ENCODE data around the gene SETD2.
"Not testable (repeated sequence)": the region's sequence is repeated elsewhere in the genome, so short reads cannot be mapped to it uniquely, and the experiment has no call there.

The SETD2 gene

DNA sequence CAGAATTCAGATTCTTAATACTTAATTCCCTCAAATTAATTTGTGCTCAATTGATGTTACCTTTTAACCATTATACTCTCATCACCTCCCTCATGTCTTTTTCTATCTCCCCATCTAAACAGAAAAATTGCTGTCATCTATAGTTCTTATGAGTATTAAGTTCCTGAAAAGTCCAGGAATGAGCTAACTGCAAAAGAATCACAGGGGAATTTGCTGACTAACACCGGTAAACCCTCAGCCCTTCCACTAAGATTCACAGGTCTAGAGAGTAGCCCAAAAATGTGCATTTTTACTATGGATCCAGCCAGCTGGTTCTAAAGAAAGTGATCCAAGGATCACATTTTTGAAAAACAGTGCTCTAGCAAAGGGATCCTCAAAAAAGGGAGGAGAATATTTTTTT is 67.0 kb downstream of the SETD2 start:
- Histone ChIP-seq H3K4me1 (no peaks in the 10 kb centered on the region), H4K20me1 (peaks cover 0 to 55% (median 6%) of the 10 kb centered on the region in 11 experiments; a peak in 10 of 22 replicates), H3K9me3 (replicated peaks in 1 of 11) (no peaks in the 10 kb centered on the region), H3K27me3 (no peaks in the 10 kb centered on the region), H3K27ac (no peak overlapping the region), H3K4me3 (no peak overlapping the region), H3K36me3 (peaks cover 81 to 100% (median 96%) of the 10 kb centered on the region in 11 experiments), H3K4me2 (no peak overlapping the region), H3K9ac (no peak overlapping the region)
- no peak for TF ChIP-seq Cebpa-rat (IDR thresholded peaks at IDR 0.05)

DNA sequence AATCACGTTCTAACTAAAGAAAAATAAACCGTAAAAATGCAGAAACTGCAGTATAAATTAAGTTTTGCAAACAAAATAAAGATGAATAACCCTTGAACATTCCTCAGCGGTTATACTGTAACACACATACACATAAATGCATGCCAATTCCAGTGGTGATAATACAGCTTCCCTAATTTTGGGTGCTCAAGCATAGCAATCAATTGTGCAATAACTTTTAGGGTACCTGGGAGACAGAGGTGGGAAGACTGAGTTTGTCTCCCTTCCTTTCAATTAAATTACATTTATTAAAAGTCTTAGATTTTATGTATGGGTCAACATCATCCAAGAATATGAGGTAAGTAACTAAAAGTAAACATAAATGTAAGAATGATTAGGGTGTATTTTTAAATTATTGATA is 71.8 kb downstream of the SETD2 start:
- Histone ChIP-seq H3K27me3 (no peaks in the 10 kb centered on the region), H3K36me3 (peaks cover 85 to 100% (median 96%) of the 10 kb centered on the region in 11 experiments), H3K4me2 (no peak overlapping the region), H3K4me1 (no peaks in the 10 kb centered on the region), H4K20me1 (peaks cover 0 to 84% (median 21%) of the 10 kb centered on the region in 11 experiments; a peak in 13 of 22 replicates), H3K4me3 (no peak overlapping the region), H3K9me3 (replicated peaks in 1 of 11) (no peaks in the 10 kb centered on the region), H3K27ac (no peak overlapping the region), H3K9ac (no peak overlapping the region)
- TF ChIP-seq Cebpa-rat (IDR thresholded peaks at IDR 0.05), result no peak; a peak in 1 of 22 replicates

DNA sequence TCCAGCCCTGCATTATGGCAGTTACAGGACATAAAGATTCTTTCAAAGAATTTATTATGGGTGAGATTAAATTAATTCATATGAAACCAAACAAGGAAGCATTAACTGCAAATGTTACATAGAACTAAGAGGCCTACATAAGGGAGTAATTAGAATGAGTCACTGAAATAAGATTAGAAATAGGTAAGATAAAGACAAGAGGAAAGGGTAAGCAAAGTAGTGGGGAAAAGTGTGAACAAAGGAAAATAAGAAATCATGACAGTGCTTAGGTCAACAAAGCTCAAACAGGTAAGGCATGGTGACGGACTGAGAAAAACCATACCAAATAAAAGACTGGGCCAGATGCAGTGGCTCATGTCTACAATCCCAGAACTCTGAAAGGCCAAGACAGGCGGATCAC is 74.3 kb downstream of the SETD2 start:
- Histone ChIP-seq H3K9ac (no peak overlapping the region), H3K4me2 (no peak overlapping the region), H3K36me3 (peaks cover 84 to 100% (median 96%) of the 10 kb centered on the region in 11 experiments), H3K9me3 (replicated peaks in 1 of 11) (peaks cover 0 to 4% (median 0%) of the 10 kb centered on the region in 11 experiments; a peak in 1 of 22 replicates), H4K20me1 (peaks cover 0 to 70% (median 18%) of the 10 kb centered on the region in 11 experiments; a peak in 13 of 22 replicates), H3K27me3 (no peaks in the 10 kb centered on the region), H3K27ac (no peak overlapping the region), H3K4me1 (peaks cover 0 to under 1% (median 0%) of the 10 kb centered on the region in 10 experiments; a peak in 1 of 20 replicates), H3K4me3 (no peak overlapping the region)
- TF ChIP-seq Cebpa-rat (IDR thresholded peaks at IDR 0.05), result no peak

DNA sequence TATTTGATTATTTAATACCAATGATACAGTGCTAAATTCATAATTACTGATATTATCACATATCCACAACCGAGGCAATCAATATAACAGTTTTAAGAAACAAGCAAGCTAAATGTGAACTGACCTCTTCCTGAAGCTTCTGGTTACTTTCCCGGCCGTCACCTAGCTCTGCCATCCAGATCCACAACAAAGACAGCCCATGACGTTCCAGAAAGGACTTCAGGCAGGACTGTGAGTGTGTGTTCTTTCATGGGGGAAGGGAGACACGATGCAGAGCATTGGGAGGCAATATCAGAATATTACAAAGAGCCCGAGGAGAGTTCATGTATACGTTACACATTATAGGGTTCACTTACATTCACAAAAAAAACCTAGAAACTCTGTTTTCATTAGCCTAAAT is 77.8 kb downstream of the SETD2 start:
- H4K20me1 ChIP-seq, result peaks cover 3 to 70% (median 19%) of the 10 kb centered on the region in 11 experiments; a peak in 14 of 22 replicates
- no peaks in the 10 kb centered on the region for H3K27me3 ChIP-seq
- peaks cover 0 to 29% (median 13%) of the 10 kb centered on the region in 10 experiments; a peak in 12 of 20 replicates for H3K4me1 ChIP-seq
- peaks cover 91 to 100% (median 99%) of the 10 kb centered on the region in 11 experiments for H3K36me3 ChIP-seq
- H3K9me3 ChIP-seq (replicated peaks in 1 of 11), result peaks cover 0 to 4% (median 0%) of the 10 kb centered on the region in 11 experiments; a peak in 1 of 22 replicates
- no peak overlapping the region for H3K4me2 ChIP-seq
- no peak overlapping the region for H3K9ac ChIP-seq
- no peak for TF ChIP-seq Cebpa-rat (IDR thresholded peaks at IDR 0.05)
- no peak overlapping the region for H3K4me3 ChIP-seq
- H3K27ac ChIP-seq, result no peak overlapping the region

DNA sequence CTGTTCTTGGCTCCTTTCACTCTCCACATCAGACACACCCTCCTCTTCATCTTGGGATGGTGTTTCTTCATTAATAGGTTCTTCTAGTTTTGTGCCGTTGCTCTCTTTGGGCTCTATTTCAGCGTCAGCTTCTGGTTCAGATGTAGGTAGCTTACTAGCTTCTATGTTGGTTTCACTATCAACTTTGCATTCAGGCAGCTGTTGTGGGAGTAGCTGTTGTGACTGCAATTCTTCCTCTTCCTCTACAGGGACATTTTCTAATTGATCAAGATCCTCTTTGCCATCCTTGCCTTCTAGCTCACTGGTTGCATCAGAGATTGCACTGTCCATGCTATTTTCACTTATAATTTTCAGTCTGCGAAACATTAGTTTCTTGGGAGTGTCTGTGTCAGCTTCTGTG is 80.1 kb downstream of the SETD2 start:
- Histone ChIP-seq H3K4me1 (peaks cover 0 to 29% (median 13%) of the 10 kb centered on the region in 10 experiments; a peak in 12 of 20 replicates), H3K4me3 (no peak overlapping the region), H3K27ac (peak overlapping the region in 4 of 11 experiments; percentile 3 to 45 (median 34); a peak in 7 of 22 replicates), H3K36me3 (peaks cover 93 to 100% (median 99%) of the 10 kb centered on the region in 11 experiments), H3K4me2 (peak overlapping the region in 6 of 11 experiments; percentile 7 to 38 (median 12); a peak in 8 of 22 replicates), H3K27me3 (no peaks in the 10 kb centered on the region), H3K9ac (no peak overlapping the region; a peak in 1 of 22 replicates), H3K9me3 (replicated peaks in 1 of 11) (peaks cover 0 to 4% (median 0%) of the 10 kb centered on the region in 11 experiments; a peak in 1 of 22 replicates), H4K20me1 (peaks cover 0 to 61% (median 18%) of the 10 kb centered on the region in 11 experiments; a peak in 13 of 22 replicates)
- peak in 4 of 11 experiments; percentile 6 to 42 (median 41); a peak in 1 of 22 replicates for TF ChIP-seq Cebpa-rat (IDR thresholded peaks at IDR 0.05)

DNA sequence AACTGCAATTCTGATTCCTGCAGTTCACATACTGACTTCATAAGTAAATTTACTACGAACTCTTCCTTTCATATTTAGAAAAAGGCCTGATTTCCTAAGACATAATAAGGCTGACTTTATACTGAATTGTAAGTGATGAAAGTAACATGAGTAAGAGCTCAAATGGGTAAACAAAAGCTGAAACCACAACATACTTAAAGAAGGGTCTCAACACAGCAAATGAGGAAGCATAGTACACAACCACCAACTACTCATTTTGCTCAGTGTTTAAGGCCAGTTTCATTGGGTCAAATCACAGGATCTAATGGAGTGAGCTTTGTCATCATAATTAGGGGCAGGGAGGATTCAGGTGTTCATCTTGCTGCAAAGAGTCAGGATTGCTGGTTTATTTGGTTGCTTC is 81.4 kb downstream of the SETD2 start:
- Histone ChIP-seq H3K36me3 (peaks cover 87 to 100% (median 98%) of the 10 kb centered on the region in 11 experiments), H4K20me1 (peaks cover 0 to 63% (median 16%) of the 10 kb centered on the region in 11 experiments; a peak in 13 of 22 replicates)

DNA sequence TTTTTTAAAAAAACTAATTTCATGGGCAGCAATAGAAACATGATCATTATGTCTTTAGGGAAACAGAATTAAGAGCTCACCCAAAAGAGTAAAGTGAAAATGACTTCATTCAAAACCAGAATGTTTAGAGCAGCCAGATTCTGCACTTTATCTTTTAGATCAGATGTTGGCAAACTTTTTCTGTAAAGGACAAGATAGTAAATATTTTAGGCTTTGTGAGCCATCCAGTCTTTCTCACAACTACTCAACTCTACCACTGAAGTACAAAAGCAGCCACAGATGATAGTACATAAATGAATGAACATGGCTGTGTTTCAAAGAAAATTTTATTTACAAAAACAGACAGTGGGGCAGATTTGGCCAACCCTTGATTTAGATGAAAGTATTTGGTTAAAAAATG is 84.5 kb downstream of the SETD2 start:
- H3K9ac ChIP-seq, result no peak overlapping the region

More for the DNA sequence above, 81.4 kb downstream of the SETD2 start:
- H3K4me3 ChIP-seq, result no peak overlapping the region
- H3K9ac ChIP-seq, result no peak overlapping the region; a peak in 1 of 22 replicates
- H3K4me1 ChIP-seq, result peaks cover 0 to 29% (median 13%) of the 10 kb centered on the region in 10 experiments; a peak in 12 of 20 replicates
- no peak for TF ChIP-seq Cebpa-rat (IDR thresholded peaks at IDR 0.05)
- peaks cover 0 to 4% (median 0%) of the 10 kb centered on the region in 11 experiments; a peak in 1 of 22 replicates for H3K9me3 ChIP-seq (replicated peaks in 1 of 11)
- H3K27me3 ChIP-seq, result no peaks in the 10 kb centered on the region
- peak overlapping the region in 6 of 11 experiments; percentile 5 to 57 (median 34); a peak in 9 of 22 replicates for H3K27ac ChIP-seq
- H3K4me2 ChIP-seq, result peak overlapping the region in 6 of 11 experiments; percentile 0 to 38 (median 16); a peak in 6 of 22 replicates

DNA sequence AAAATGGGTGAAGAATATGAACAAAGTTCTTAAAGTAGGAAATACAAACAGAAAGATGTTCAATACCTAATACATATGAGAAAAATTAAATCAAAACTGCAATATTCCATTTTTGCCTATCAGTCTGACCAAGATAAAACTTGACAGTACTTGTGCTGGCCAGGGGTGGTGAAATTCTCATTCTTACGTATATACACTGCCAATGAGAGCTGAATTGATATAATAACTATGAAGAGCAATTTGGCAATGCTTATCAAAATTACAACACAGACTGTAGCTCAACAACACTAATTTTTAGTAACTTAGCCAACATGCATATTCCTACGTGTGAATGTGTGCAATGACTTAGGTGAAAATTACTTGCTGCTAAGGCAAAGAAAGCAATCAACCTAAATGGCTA is 90.2 kb downstream of the SETD2 start:
- H3K4me1 ChIP-seq, result no peaks in the 10 kb centered on the region

More for the DNA sequence above, 84.5 kb downstream of the SETD2 start:
- H3K4me2 ChIP-seq, result no peak overlapping the region
- no peaks in the 10 kb centered on the region for H3K9me3 ChIP-seq (replicated peaks in 1 of 11)
- H3K27ac ChIP-seq, result no peak overlapping the region
- peaks cover 0 to 27% (median 13%) of the 10 kb centered on the region in 10 experiments; a peak in 12 of 20 replicates for H3K4me1 ChIP-seq
- no peak for TF ChIP-seq Cebpa-rat (IDR thresholded peaks at IDR 0.05)
- H3K4me3 ChIP-seq, result no peak overlapping the region
- peaks cover 10 to 83% (median 41%) of the 10 kb centered on the region in 11 experiments; a peak in 17 of 22 replicates for H4K20me1 ChIP-seq
- H3K36me3 ChIP-seq, result peaks cover 86 to 100% (median 98%) of the 10 kb centered on the region in 11 experiments
- no peaks in the 10 kb centered on the region for H3K27me3 ChIP-seq

DNA sequence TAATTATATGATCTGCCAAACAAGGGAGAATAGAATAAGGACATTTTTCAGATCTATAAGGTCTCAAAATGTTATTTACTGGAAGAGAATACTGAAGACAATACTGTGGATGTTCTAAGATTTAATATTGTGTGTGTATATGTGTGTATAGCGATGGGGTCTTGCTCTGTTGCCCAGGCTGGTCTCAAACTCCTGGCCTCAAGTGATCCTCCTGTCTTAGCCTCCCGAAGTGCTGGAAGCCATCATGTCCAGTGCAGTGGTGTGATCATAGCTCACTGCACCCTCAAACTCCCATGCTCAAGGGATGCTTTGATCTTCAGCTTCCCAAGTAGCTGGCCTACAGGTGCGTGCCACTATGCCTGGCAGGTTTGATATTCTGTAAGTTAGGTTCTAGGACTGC is 93.1 kb downstream of the SETD2 start:
- Histone ChIP-seq H3K36me3 (peaks cover 88 to 100% (median 97%) of the 10 kb centered on the region in 11 experiments), H3K4me1 (no peaks in the 10 kb centered on the region), H3K9ac (no peak overlapping the region), H3K4me2 (no peak overlapping the region), H4K20me1 (peaks cover 33 to 98% (median 81%) of the 10 kb centered on the region in 11 experiments; a peak in 19 of 22 replicates), H3K27me3 (no peaks in the 10 kb centered on the region), H3K4me3 (no peak overlapping the region), H3K9me3 (replicated peaks in 1 of 11) (no peaks in the 10 kb centered on the region), H3K27ac (no peak overlapping the region)
- TF ChIP-seq Cebpa-rat (IDR thresholded peaks at IDR 0.05), result no peak

More for the DNA sequence above, 90.2 kb downstream of the SETD2 start:
- H3K4me2 ChIP-seq, result no peak overlapping the region
- no peak for TF ChIP-seq Cebpa-rat (IDR thresholded peaks at IDR 0.05)
- no peak overlapping the region for H3K4me3 ChIP-seq
- H3K9ac ChIP-seq, result no peak overlapping the region
- H3K27ac ChIP-seq, result no peak overlapping the region
- no peaks in the 10 kb centered on the region for H3K9me3 ChIP-seq (replicated peaks in 1 of 11)
- no peaks in the 10 kb centered on the region for H3K27me3 ChIP-seq
- H3K36me3 ChIP-seq, result peaks cover 82 to 100% (median 97%) of the 10 kb centered on the region in 11 experiments
- H4K20me1 ChIP-seq, result peaks cover 30 to 97% (median 81%) of the 10 kb centered on the region in 11 experiments; a peak in 19 of 22 replicates

DNA sequence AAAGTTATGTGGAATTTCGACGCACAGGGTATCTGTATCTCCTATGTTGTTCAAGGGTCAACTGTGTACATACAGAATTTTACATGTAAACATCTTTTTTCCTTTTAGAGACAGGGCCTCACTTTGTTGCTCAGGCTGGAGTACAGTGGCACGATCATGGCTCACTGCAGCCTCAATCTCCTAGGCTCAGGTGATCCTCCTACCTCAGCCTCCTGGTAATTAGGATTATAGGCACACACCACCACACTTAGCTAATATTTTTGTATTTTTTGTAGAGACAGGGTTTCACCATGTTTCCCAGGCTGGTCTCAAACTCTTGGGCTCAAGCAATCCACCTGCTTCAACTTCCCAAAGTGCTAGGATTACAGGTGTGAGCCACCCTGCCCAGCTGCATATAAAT is 97.7 kb downstream of the SETD2 start:
- H3K9me3 ChIP-seq (replicated peaks in 1 of 11); H3K9ac ChIP-seq; H3K4me3 ChIP-seq; H3K27ac ChIP-seq; H3K27me3 ChIP-seq; H3K4me2 ChIP-seq; H3K4me1 ChIP-seq: not testable (repeated sequence)
- Histone ChIP-seq H3K36me3 (peaks cover 88 to 100% (median 96%) of the 10 kb centered on the region in 11 experiments), H4K20me1 (peaks cover 20 to 94% (median 57%) of the 10 kb centered on the region in 11 experiments; a peak in 19 of 22 replicates)
